ENCODE data around the gene CELA2A. TPM values are rescaled to one million over a fixed set of nuclear protein-coding genes. Genes with fewer than 3 reads are reported as not detected.

CELA2A gene
- total RNA-seq, 1 donor from 2014 or later: not detected

Other genes with a start within 250 kb of the CELA2A start
- 1.7 TPM for gene FHAD1, start 209.5 kb upstream of the CELA2A start, total RNA-seq
- gene EFHD2, start 46.8 kb upstream of the CELA2A start, total RNA-seq: 7.9 TPM
- not detected for gene CTRC, start 18.3 kb upstream of the CELA2A start, total RNA-seq
- gene CELA2B, start 19.4 kb downstream of the CELA2A start, total RNA-seq: not detected
- 3.2 TPM for gene CASP9, start 67.5 kb downstream of the CELA2A start, total RNA-seq
- 17.5 TPM for gene DNAJC16, start 70.1 kb downstream of the CELA2A start, total RNA-seq
- gene AGMAT, start 128.3 kb downstream of the CELA2A start, total RNA-seq: 0.25 TPM
- gene DDI2, start 160.7 kb downstream of the CELA2A start, total RNA-seq: 16.0 TPM
- 30.0 TPM for gene PLEKHM2, start 227.6 kb downstream of the CELA2A start, total RNA-seq

Data from temporal lobe (tissue), 1 donor.